ENCODE results near the gene NFATC2IP.
"Not testable (repeated sequence)": the region's sequence is repeated elsewhere in the genome, so short reads cannot be mapped to it uniquely, and the experiment has no call there.

Gene NFATC2IP

DNA sequence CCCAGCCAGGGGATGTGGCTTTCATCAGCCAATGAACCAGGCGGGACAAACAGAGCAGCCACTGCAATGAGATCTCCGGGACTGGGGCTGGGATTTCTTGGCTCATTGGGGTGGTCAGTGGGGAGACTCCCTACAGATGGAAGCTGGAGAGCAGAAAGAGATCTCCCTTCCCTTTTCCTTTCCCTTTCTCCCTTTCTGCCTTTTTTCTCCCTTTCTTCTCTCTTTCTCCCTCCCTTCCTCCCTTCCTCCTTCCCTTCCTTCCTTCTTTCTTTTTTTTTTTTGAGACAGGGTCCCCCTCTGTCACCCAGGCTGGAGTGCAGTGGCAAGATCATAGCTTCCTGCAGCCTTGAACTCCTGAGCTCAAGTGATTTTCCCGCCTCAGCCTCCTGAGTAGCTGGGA lies 48.1 kb downstream of the NFATC2IP start:
- no peak for DNase-seq (ENCODE audit: low read depth in 2 of 2)

- DNase-seq (ENCODE audit: low read depth in 2 of 2), result no peak
Measured at GRCh38 chr16:28999577-28999976, 48.8 kb downstream of the NFATC2IP start.

DNA sequence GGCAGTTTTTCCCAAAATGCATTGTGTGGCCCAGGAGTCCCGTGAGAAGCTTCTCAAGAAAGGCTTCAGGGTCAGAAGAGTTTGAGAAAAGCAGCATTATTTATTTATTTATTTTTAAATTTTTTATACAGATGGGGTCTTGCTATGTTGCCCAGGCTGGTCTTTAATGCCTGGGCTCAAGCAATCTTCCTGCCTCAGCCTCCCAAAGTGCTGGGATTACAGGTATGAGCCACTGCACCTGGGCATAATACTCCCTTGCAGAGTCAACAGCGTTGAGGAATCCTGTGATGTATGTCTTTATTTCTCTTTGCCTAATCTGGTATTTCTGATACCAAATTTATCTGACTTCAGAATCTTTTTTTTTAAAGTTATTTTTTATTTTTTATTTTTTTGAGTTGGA lies 49.3 kb downstream of the NFATC2IP start:
- no peak for DNase-seq (ENCODE audit: low read depth in 2 of 2)

DNA sequence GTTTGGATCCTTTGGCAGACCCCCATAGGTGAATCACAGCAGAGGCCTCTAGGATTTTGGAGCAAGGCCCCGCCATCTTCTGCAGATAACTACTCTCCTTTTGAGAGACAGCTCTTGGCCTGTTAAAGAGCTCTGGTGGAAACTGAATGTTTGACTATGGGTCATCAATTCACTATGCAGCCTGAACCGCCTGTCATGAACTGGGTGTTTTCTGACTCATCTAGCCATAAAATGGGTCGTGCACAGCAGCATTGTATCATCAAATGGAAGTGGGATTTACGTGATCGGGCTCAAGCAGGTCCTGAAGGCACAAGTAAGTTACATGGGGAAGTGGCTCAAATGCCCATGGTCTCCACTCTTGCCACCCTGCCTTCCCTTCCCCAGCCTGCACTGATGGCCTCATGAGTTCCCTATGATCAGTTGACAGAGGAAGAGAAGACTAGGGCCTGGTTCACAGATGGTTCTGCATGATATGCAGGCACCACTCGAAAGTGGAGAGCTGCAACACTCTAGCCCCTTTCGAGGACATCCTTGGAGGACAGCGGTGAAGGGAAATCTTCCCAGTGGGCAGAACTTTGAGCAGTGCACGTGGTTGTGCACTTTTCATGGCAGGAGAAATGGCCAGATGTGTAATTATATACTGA lies 53.9 kb downstream of the NFATC2IP start:
- DNase-seq (ENCODE audit: low read depth in 2 of 2), result not testable (repeated sequence)

- peak; percentile 74 to 78 for DNase-seq (ENCODE audit: low read depth in 2 of 2)
Measured at GRCh38 chr16:29007730-29008593, 57.2 kb downstream of the NFATC2IP start.

- DNase-seq (ENCODE audit: low read depth in 2 of 2), result no peak
Measured at GRCh38 chr16:29009050-29009837, 58.5 kb downstream of the NFATC2IP start.

- no peak for DNase-seq (ENCODE audit: low read depth in 2 of 2)
Measured at GRCh38 chr16:29009838-29010166, 59.1 kb downstream of the NFATC2IP start.

DNA sequence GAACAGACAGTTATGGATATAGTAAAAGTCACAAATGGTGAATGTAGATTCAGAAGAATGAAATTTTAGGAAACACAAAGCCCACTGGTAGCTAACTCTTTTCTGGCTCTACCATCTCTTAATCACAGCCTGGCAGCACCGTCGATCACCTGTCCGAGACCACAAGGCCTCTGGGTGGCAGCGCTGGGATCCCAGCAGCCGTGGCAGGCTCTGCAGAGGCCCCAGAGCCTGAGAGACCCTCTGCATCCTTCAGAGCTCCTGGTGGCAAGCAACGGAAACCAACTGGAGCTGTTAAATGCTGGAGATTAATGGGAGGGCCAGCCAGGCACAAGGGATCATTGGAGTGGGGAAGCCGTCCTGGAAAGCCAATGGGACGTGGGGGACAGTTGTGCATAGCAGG lies 60.4 kb downstream of the NFATC2IP start:
- no peak for DNase-seq (ENCODE audit: low read depth in 2 of 2)

GRCh38 chr16:29011851-29012250 lies 61.1 kb downstream of the NFATC2IP start:
- no peak for DNase-seq (ENCODE audit: low read depth in 2 of 2)

- DNase-seq (ENCODE audit: low read depth in 2 of 2), result no peak
Measured at GRCh38 chr16:29012913-29013553, 62.3 kb downstream of the NFATC2IP start.

GRCh38 chr16:29014561-29015069 lies 63.9 kb downstream of the NFATC2IP start:
- no peak for DNase-seq (ENCODE audit: low read depth in 2 of 2)

Measured in stimulated activated CD4-positive, alpha-beta T cell treated with anti-CD3 and anti-CD28 coated beads, Interleukin-15, amount 100 ng/mL, for 48 hours (primary cell).